ENCODE results near the gene TVP23A. TPM values are rescaled to one million over a fixed set of nuclear protein-coding genes. Genes with fewer than 3 reads are reported as not detected.

TVP23A gene
- total RNA-seq, 6 experiments from 2014 or later, result 0.06 to 0.22 (median 0.13) TPM; not detected in 1

GRCh38 chr16:10754941-10755340 lies 63.7 kb downstream of the TVP23A start:
- TF ChIP-seq POLR2A (IDR thresholded peaks at IDR 0.05) (no peak), CTCF (IDR thresholded peaks at IDR 0.05) (no peak)
- 78% methylated on average over 4 of the region's 4 CpGs for WGBS (ENCODE audit: insufficient coverage, low coverage, low lambda C conversion rate, missing lambda C conversion rate)
- DNase-seq, result no peak
- Histone ChIP-seq H3K27me3 (no peaks in the 10 kb centered on the region), H3K36me3 (peaks cover 0 to 50% (median 24%) of the 10 kb centered on the region in 4 donors), H3K4me1 (no peaks in the 10 kb centered on the region), H3K4me3 (no peak overlapping the region), H3K9me3 (no peaks in the 10 kb centered on the region), H3K27ac (no peak overlapping the region)
- ATAC-seq, result no peak
- intact Hi-C loops (cut with DNase I), result loop anchor here in 1 of 2 donors (10.0 kb wide), 1 partner anchor 150 kb away; no protein-coding TSS in a partner anchor

GRCh38 chr16:10753670-10754069 lies 64.9 kb downstream of the TVP23A start:
- ATAC-seq (no peak), DNase-seq (no peak)
- Histone ChIP-seq H3K4me3 (no peak overlapping the region), H3K27ac (no peak overlapping the region), H3K9me3 (no peaks in the 10 kb centered on the region), H3K36me3 (peaks cover 0 to 40% (median 18%) of the 10 kb centered on the region in 4 donors), H3K4me1 (no peaks in the 10 kb centered on the region), H3K27me3 (no peaks in the 10 kb centered on the region)
- WGBS (ENCODE audit: insufficient coverage, low coverage, low lambda C conversion rate, missing lambda C conversion rate), result 98% methylated on average over 7 of the region's 7 CpGs
- intact Hi-C loops (cut with DNase I), result loop anchor here in 1 of 2 donors (10.0 kb wide), 1 partner anchor 151 kb away; no protein-coding TSS in a partner anchor
- TF ChIP-seq CTCF (IDR thresholded peaks at IDR 0.05), result no peak
- TF ChIP-seq POLR2A (IDR thresholded peaks at IDR 0.05), result no peak

- 66% methylated on average over 9 of the region's 10 CpGs for WGBS (ENCODE audit: insufficient coverage, low coverage, low lambda C conversion rate, missing lambda C conversion rate)
- peak; percentile 36 to 73 (median 61) for ATAC-seq
- DNase-seq, result peak in 1 of 3 donors; percentile 49
- TF ChIP-seq POLR2A (IDR thresholded peaks at IDR 0.05) (no peak), CTCF (IDR thresholded peaks at IDR 0.05) (no peak)
- no peaks in the 10 kb centered on the region for H3K27me3 ChIP-seq
- intact Hi-C loops (cut with DNase I), result loop anchor here in 1 of 2 donors (10.0 kb wide), 1 partner anchor 152 kb away; no protein-coding TSS in a partner anchor
- peaks cover 0 to 39% (median 15%) of the 10 kb centered on the region in 4 donors for H3K36me3 ChIP-seq
- H3K27ac ChIP-seq, result no peak overlapping the region
- no peak overlapping the region for H3K4me3 ChIP-seq
- H3K4me1 ChIP-seq, result no peaks in the 10 kb centered on the region
- H3K9me3 ChIP-seq, result no peaks in the 10 kb centered on the region
These were observed 65.6 kb downstream of the TVP23A start for GRCh38 chr16:10752843-10753523.

- 71% methylated on average over 12 of the region's 13 CpGs for WGBS (ENCODE audit: insufficient coverage, low coverage, low lambda C conversion rate, missing lambda C conversion rate)
- no peak for TF ChIP-seq POLR2A (IDR thresholded peaks at IDR 0.05)
- no peak for TF ChIP-seq CTCF (IDR thresholded peaks at IDR 0.05)
- peak in 1 of 3 donors; percentile 42 for DNase-seq
- peak; percentile 6 to 62 (median 28) for ATAC-seq
- intact Hi-C loops (cut with DNase I), result loop anchor here in 1 of 2 donors (10.0 kb wide), 1 partner anchor 154 kb away; no protein-coding TSS in a partner anchor
- no peaks in the 10 kb centered on the region for H3K9me3 ChIP-seq
- H3K4me3 ChIP-seq, result no peak overlapping the region
- peaks cover 0 to 35% (median 9%) of the 10 kb centered on the region in 4 donors for H3K36me3 ChIP-seq
- no peaks in the 10 kb centered on the region for H3K4me1 ChIP-seq
- no peak overlapping the region for H3K27ac ChIP-seq
- no peaks in the 10 kb centered on the region for H3K27me3 ChIP-seq
These were observed 67.3 kb downstream of the TVP23A start for GRCh38 chr16:10751291-10751697.

Measured in right lobe of liver (tissue), 6 donors.